ENCODE results near the gene PCDHB6.
A peak's percentile ranks its signal among the peaks of the same experiment; 100 is the strongest.

DNA sequence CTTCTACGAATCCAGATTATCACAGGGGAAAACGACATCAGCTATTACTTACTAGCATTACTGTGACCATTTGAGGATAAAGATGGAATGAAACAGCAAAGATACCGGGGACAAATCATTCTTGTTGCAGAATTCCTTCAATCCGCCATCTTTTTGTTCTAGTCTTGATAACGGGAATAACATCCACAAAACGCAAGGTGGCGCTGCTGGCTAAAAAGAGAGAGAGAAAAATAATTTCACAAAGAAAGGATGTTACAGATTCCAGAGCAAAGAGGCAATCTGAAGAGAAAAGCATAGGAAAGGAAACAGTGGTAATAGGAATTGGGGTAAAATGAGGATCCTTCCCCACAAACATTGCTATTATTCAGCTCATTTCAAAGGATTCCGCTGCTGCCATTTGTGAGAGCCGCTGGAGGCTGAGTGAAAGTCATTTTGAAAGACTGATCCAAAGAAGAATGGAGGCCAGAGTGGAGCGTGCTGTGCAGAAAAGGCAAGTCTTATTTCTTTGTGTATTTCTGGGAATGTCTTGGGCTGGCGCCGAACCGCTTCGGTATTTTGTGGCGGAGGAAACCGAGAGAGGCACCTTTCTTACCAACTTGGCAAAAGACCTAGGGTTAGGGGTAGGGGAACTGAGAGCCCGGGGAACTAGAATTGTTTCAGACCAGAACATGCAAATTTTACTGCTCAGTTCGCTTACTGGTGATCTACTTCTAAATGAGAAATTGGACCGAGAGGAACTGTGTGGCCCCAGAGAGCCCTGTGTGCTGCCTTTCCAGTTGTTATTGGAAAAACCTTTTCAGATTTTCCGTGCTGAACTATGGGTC, 22.7 kb downstream of the PCDHB6 start, which contains the start of gene PCDHB7:
- TF ChIP-seq, protein P1, sequence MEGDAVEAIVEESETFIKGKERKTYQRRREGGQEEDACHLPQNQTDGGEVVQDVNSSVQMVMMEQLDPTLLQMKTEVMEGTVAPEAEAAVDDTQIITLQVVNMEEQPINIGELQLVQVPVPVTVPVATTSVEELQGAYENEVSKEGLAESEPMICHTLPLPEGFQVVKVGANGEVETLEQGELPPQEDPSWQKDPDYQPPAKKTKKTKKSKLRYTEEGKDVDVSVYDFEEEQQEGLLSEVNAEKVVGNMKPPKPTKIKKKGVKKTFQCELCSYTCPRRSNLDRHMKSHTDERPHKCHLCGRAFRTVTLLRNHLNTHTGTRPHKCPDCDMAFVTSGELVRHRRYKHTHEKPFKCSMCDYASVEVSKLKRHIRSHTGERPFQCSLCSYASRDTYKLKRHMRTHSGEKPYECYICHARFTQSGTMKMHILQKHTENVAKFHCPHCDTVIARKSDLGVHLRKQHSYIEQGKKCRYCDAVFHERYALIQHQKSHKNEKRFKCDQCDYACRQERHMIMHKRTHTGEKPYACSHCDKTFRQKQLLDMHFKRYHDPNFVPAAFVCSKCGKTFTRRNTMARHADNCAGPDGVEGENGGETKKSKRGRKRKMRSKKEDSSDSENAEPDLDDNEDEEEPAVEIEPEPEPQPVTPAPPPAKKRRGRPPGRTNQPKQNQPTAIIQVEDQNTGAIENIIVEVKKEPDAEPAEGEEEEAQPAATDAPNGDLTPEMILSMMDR (IDR thresholded peaks at IDR 0.05; ENCODE audit: insufficient read depth, low read depth, low read length): peak; percentile 27
- TF ChIP-seq EZH2 (IDR thresholded peaks at IDR 0.05; ENCODE audit: insufficient read depth, low read length): no peak
